ENCODE data around the gene ZGLP1.

ZGLP1 gene

GRCh38 chr19:10277795-10278589 lies 31.6 kb downstream of the ZGLP1 start:
- no peak for DNase-seq (ENCODE audit: low read depth in 2 of 2)

DNA sequence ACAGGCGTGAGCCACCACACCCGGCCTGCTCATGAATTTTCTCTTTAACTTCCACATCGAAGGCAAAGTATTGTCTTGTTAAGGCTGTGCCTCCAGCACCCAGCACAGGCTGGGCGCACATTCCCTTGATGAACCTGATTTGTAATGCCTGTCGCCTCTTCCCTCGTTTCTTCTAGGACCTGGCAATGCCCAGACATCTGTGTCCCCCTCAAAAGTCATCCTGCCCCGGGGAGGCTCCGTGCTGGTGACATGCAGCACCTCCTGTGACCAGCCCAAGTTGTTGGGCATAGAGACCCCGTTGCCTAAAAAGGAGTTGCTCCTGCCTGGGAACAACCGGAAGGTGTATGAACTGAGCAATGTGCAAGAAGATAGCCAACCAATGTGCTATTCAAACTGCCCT lies 35.0 kb downstream of the ZGLP1 start:
- no peak for DNase-seq (ENCODE audit: low read depth in 2 of 2)

- no peak for DNase-seq (ENCODE audit: low read depth in 2 of 2)
Observed at GRCh38 chr19:10271543-10272086, 38.0 kb downstream of the ZGLP1 start.

DNA sequence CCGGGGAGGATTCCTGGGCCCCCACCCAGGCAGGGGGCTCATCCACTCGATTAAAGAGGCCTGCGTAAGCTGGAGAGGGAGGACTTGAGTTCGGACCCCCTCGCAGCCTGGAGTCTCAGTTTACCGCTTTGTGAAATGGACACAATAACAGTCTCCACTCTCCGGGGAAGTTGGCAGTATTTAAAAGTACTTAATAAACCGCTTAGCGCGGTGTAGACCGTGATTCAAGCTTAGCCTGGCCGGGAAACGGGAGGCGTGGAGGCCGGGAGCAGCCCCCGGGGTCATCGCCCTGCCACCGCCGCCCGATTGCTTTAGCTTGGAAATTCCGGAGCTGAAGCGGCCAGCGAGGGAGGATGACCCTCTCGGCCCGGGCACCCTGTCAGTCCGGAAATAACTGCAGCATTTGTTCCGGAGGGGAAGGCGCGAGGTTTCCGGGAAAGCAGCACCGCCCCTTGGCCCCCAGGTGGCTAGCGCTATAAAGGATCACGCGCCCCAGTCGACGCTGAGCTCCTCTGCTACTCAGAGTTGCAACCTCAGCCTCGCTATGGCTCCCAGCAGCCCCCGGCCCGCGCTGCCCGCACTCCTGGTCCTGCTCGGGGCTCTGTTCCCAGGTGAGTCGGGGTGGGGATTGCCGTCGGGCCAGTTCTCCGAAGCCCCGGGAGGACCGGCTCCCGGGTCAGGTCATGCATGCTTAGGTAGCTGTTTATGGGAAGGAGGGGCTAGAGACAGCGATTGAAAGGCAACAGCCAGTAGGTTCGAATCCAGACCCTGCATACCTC lies 38.8 kb downstream of the ZGLP1 start, which contains the start of gene ICAM1:
Gene ICAM1 (plus strand): TSS at position 505 of the 779 bp plus-strand sequence. CDS start 40 bp downstream, at position 545.
- peak; percentile 48 to 57 for DNase-seq (ENCODE audit: low read depth in 2 of 2)

DNA sequence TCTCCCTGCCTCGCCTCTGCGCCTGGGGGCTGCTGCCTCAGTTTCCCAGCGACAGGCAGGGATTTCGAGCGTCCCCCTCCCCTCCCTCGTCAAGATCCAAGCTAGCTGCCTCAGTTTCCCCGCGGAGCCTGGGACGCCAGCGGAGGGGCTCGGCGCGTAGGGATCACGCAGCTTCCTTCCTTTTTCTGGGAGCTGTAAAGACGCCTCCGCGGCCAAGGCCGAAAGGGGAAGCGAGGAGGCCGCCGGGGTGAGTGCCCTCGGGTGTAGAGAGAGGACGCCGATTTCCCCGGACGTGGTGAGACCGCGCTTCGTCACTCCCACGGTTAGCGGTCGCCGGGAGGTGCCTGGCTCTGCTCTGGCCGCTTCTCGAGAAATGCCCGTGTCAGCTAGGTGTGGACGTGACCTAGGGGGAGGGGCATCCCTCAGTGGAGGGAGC lies 39.4 kb downstream of the ZGLP1 start:
- peak; percentile 51 to 58 for DNase-seq (ENCODE audit: low read depth in 2 of 2)

GRCh38 chr19:10269333-10270179 lies 40.1 kb downstream of the ZGLP1 start:
- peak; percentile 76 to 77 for DNase-seq (ENCODE audit: low read depth in 2 of 2)

GRCh38 chr19:10268071-10268470 lies 41.5 kb downstream of the ZGLP1 start:
- no peak for DNase-seq (ENCODE audit: low read depth in 2 of 2)

- no peak for DNase-seq (ENCODE audit: low read depth in 2 of 2)
Observed at GRCh38 chr19:10266706-10267105, 42.9 kb downstream of the ZGLP1 start.

DNA sequence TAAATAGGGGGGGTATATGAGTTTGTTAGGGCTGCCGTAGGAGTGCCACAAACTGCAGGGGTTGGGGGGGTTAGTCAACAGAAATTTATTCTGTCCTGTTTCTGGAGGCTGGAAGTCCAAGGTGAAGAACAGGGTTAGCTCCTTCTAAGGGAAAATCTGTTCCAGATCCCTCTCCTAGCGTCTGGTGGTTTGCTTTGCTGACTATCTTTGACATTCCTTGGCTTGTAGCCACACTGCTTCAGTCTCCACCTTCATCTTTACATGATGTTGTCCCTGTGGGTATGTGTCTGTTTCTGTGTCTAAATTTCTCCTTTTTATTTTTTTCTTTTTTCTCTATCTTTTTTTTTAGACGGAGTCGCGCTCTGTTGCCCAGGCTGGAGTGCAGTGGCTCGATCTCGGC lies 46.8 kb downstream of the ZGLP1 start:
- DNase-seq (ENCODE audit: low read depth in 2 of 2): no peak

- no peak for DNase-seq (ENCODE audit: low read depth in 2 of 2)
Observed at GRCh38 chr19:10260141-10260584, 49.5 kb downstream of the ZGLP1 start.

DNA sequence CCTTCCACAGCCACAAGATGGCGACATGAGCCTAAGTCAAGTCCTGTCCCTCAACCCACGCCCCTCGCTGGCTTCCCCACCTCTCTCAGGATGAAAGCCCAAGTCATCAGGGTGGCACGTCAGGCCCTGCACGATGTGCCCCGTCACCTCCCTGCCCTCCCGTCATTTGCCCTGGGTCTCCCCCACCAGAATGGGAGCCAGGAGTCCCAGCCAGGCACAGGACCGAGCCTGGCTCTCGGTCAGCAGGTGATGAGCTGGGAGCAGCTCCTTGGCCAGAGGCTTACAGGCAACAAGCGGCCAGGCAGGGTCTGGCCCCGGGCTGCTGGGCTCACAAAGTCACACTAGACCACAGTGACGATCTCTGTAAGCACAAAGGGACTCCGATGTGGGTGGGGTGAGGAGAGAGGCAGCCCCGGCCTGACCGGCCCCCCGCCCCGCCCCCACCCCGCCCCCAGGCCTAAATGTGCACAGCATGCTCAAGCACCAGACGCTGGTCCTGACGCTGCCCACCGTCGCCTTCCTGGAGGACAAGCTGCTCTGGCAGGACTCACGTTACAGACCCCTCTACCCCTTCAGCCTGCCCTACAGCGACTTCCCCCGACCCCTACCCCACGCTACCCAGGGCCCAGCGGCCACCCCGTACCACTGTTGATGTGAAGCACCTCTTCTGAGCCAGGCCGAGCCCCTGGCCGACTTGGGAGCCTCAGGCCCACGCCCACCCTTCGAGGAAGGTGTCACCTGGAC lies 50.3 kb downstream of the ZGLP1 start:
- DNase-seq (ENCODE audit: low read depth in 2 of 2): peak; percentile 66 to 71

DNA sequence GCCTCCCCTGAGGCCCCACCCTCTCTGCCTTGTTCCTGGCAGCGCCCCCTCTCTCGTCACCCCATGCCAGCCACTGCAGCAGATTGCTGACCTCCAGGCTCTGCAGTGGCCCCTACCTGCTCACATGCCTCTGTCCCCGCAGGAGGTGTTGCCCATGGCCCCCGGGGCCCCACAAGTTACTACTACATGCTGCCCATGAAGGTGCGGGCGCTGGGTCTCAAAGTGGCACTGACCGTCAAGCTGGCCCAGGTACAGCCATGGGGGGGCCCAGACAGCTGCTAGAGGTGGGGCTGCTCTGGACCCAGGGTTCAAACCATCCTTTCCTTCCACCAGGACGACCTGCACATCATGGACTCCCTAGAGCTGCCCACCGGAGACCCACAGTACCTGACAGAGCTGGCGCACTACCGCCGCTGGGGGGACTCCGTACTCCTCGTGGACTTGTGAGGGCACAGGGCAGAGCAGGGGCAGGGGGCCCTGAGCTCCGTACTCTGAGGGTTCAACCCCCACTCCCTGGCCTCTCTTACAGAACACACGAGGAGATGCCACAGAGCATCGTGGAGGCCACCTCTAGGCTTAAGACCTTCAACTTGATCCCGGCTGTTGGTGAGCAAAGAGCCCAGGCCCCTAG lies 51.4 kb downstream of the ZGLP1 start:
- no peak for DNase-seq (ENCODE audit: low read depth in 2 of 2)

GRCh38 chr19:10256970-10257615 lies 52.5 kb downstream of the ZGLP1 start:
- no peak for DNase-seq (ENCODE audit: low read depth in 2 of 2)

DNA sequence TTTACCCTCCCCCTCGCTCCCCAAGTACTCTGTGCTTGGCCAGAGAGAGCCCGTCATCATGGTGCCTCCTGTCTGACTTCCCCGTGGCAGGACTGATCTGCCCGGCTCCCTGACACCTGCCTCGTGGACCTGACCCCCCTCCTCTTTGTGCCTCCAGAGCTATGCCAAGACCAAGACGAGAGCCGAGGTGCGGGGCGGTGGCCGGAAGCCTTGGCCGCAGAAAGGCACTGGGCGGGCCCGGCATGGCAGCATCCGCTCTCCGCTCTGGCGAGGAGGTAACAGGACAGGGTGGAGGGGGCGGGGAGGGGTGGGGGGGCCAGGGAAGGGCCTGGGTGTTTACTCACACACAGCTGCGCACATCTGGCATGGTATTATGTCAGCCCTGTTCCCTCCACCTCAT lies 53.1 kb downstream of the ZGLP1 start:
- DNase-seq (ENCODE audit: low read depth in 2 of 2): no peak

GRCh38 chr19:10255358-10255757 lies 54.3 kb downstream of the ZGLP1 start:
- no peak for DNase-seq (ENCODE audit: low read depth in 2 of 2)

Measured in stimulated activated CD8-positive, alpha-beta memory T cell treated with anti-CD3 and anti-CD28 coated beads, Interleukin-2, amount 100 ng/mL, for 1 hour (primary cell).